Fibroblast of gingiva (primary cell): ENCODE measurements around the gene CTDP1.

ENCODE experiments used
- DNase-seq: peaks from one replicate; pipeline ENCODE4 v3.0.0-alpha.2; 2011; ENCODE audit warnings: low read depth

The CTDP1 gene

GRCh38 chr18:79797518-79798345, 118.1 kb downstream of the CTDP1 start, which contains the start of gene KCNG2:
TSS of gene KCNG2 (plus strand) at chr18:79797938. CDS start at chr18:79863668, 65,730 bp downstream.
- peak; percentile 19 for DNase-seq

- no peak for DNase-seq
Observed at GRCh38 chr18:79798346-79798998, 118.9 kb downstream of the CTDP1 start.

- DNase-seq: no peak
Observed at GRCh38 chr18:79798999-79799370, 119.4 kb downstream of the CTDP1 start.

GRCh38 chr18:79799619-79800370, 120.2 kb downstream of the CTDP1 start:
- DNase-seq: no peak

GRCh38 chr18:79800371-79801180, 121.0 kb downstream of the CTDP1 start:
- DNase-seq: no peak

- DNase-seq: no peak
Observed at GRCh38 chr18:79801217-79801616, 121.6 kb downstream of the CTDP1 start.

GRCh38 chr18:79801641-79802040, 122.0 kb downstream of the CTDP1 start:
- no peak for DNase-seq

GRCh38 chr18:79802298-79802697, 122.7 kb downstream of the CTDP1 start:
- no peak for DNase-seq

GRCh38 chr18:79803611-79804051, 124.0 kb downstream of the CTDP1 start:
- DNase-seq: no peak
